Superior temporal gyrus (tissue), 1 donor: Measurements from ENCODE around the gene MOB3A.

Source experiments
- DNase-seq: peaks from one replicate; pipeline ENCODE4 v3.0.0-alpha.2; 2016; ENCODE audit errors: extremely low spot score

MOB3A gene

DNA sequence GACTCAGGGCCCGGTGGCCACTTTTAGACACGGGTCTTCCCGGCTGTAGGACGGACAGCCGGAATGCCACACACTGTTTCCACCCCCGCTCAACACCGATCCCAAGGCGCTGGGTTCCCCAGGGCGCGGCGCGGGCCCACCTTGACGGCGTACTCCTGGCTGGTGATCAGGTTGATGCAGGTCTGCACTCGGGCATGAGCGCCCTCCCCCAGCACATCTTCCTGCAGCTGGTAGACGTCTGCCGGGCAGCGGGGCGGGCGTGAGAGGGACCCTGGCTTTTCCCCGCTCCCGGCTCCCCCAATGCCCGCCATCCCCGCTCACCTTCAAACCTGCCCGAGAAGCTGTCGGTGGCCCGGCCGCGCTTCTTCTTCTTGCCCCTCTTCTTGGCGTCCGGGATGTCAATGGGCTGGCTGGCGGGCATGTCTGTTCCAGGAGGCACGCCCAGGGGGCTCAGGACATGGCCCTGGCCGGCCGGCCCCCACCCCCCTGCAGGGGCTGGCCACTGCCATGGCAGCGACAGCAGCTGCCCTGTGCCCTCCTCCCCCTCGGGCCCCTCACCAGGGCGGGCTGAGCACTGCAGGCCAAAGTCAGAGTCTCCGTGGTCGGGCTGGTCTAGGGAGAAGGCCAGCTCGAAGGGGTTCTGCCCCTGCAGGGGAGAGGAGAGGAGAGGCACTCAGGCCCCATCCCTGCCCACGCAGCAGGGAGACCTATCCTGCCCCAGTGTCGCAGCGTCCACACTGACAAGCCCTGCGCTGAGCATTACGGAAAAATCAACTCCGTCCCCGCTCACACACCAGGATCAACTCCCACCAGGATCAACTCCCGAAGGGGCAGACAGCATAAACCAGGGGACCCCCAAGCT is 49.8 kb downstream of the MOB3A start:
- no peak for DNase-seq

DNA sequence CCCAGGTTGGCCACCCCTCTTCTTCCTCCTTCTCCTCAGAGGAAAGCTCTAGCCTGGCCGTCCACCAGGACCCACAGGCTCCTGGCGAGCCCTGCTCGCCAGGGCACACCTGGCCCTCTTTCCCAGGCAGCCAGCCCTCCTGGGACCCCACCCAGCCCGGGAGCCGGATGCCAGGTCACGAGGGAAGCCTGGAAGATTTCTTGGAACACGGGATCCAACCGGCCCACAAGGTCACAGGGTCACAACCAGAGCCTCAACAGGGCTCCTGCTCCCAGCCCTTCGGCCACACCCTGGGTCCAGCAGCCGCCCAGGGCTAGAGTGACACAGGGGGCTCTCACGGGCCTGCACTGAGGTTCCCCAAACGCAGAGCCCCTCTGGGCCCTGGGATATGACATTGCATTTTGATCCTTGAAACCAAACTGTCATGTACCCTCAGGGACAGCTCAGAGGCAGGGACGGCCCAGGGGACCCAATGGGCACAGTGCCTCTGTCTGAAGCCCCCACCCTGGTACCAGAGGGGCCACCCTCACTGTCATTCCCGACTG is 50.6 kb downstream of the MOB3A start:
- no peak for DNase-seq

DNA sequence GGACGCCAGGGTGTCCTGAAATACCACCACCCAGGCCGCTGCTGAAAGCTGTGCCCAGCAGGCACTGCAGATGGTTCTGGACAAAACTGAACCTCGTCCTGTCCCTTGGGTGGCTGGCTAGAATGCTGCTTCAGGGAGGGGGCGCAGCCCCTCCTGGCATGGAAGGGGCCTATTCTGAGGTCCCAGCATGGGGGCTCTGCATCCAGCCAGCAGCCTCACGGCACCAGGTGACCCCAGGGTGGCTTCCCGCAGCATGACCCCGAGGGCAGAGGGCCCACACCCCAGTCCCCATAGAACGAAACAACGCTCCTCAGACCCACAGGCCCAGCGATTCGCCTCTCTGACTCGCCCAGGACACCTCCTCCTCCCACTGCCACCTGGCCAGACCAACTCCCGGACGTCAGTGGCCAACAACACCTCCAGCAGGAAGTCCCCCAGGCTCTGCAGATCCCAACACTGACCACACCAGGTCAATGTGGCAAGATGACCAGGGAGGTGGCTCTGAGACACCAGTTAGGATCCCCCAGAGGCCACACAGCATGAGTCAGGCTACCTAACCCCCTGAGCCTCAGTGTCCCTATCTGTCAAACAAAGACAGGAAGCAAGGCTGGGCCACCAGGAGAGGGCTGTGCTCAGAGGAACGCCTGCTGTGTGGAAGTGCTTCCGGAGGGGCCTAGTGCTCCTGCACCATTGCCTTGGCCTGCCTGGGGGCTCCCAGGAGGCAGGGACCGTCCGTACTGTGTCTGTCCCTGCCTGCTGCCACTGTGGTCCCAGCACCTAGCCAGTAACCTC is 51.2 kb downstream of the MOB3A start:
- DNase-seq, result no peak

DNA sequence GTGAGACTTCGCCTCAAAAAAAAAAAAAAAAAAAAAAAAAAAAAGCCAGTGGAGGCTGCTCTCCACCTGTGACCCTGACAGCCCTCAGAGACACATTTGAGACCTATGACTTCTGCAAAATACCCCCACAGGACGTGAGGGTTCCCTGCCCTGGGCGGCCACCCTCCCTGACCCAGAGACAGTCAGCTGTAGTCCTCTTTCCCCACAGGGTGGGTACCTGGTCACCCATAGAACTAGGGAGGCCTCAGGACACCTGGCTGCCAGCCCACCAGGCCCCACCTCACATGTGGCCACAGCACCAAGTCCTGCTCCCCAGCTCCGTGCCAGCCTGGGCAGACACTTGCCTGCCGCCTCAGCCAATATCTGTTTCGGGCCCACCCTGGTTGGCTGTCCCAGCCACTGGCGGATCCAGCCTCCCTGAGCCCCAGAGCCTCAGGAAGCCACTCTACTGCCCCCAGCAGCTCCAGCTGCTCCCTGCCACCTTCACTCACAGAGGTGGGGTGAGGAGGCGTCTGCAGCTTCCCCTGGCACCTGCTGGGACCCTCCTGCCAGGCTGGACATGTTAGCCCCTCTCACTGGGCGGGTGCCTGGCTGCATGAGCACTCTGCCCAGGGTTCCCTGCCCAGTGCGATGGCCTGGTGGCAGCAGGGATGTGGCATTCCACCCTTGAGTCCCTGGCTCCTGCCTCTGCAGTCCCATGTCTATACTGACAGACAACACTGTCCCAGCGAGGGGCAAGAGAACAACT is 52.0 kb downstream of the MOB3A start:
- no peak for DNase-seq

DNA sequence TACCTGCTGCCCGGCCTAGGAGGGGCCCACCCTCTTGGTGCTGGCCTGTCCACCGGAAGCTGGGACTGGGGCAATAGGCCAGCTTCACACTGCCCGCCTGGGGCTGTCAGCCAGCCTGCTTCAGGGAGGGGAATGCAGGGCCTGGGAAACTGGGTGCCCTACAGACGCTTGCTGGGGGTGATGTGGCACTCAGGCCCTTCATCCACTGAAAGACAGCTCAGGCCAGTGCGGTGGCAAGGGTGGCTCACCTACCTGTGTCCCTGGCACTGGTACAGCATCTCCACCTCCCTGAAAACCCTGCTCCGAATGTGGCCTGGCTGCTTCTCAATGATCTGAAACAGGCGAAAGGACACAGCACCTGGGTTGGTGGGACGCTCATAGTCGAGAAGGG is 52.9 kb downstream of the MOB3A start:
- DNase-seq, result no peak

DNA sequence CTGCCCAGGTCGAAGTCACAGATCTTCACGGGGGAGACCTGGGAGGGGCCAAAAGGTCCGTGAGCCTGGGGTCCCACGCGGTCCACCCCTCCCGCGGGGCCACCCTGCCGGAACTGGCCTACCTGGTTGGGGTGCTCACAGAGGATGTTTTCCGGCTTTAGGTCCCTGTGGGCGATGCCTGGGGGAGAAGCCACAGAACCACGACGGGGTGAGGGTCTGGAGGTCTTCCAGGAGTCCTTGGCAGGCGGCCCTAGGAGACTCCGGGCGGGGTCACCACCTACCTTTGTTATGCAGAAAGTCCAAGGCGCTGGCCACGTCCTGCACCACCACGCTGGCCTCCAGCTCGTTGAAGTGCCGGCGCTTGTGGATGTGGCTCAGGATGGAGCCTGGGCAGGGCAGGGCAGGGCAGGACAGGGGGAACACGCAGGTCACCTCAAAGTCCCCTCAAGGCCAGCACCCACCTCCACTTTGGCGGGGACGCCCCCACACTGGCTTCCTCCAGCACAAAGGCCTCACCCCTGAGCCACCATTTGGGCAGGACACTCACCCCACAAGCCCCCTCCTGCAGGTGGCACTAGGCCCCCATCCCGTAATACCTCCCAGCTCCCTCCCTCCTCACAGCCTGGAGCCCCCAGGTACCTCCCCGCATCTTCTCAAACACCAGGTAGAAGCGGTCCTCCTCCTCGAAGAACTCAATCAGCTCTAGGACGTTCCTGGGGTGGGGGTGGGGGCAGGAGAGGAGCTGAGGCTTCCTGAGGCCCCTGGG is 53.5 kb downstream of the MOB3A start:
- DNase-seq, result no peak

DNA sequence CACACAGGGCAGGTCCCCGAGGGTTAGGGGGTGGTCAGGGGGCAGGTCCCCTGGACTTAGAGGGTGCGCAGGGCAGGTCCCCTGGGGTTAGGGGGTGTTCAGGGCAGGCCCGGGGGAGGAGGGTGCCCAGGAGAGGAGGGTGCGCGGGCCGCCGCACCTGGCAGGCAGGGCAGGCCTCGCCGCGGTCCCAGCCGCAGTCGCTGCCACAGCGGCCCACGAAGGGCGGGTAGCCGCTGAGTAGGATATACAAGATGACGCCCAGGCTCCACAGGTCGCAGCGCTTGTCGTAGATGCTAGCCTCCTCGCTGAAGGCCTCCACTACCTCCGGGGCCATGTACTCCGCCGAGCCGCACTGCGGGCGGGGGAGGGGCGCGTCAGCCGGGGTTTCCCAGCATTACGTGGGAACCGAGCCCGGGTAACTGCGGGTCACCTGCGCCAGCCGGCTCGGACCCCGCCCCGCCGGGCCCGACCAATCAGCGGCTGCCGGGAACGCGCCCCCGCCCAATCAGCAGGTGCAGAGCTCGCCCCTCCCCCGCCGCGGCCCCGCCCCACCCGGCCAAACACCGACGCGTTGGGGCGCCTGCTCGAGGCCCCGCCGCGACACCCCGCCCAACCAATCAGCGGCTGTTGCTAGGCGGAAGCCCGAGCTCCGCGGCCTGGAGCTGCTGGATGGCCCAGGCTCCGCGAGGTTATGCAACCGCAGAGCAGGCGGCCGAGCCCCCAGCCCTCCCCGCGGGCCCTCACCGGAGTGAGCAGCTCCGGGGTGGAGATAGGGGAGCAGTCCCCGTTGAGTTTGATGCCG is 54.2 kb downstream of the MOB3A start:
- peak; percentile 90 for DNase-seq

DNA sequence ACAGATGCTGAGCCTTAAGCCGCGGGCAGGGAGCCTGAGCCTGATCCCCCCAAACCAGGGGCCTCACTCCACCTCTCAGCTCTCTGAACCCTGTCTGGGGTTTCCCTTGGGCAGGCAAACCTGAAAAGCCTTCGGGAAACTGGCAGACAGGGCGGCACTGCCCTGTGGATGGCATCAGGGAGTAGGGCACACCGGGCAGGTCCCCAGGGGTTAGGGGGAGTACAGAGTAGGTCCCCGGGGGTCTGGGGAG is 54.8 kb downstream of the MOB3A start:
- DNase-seq, result no peak

DNA sequence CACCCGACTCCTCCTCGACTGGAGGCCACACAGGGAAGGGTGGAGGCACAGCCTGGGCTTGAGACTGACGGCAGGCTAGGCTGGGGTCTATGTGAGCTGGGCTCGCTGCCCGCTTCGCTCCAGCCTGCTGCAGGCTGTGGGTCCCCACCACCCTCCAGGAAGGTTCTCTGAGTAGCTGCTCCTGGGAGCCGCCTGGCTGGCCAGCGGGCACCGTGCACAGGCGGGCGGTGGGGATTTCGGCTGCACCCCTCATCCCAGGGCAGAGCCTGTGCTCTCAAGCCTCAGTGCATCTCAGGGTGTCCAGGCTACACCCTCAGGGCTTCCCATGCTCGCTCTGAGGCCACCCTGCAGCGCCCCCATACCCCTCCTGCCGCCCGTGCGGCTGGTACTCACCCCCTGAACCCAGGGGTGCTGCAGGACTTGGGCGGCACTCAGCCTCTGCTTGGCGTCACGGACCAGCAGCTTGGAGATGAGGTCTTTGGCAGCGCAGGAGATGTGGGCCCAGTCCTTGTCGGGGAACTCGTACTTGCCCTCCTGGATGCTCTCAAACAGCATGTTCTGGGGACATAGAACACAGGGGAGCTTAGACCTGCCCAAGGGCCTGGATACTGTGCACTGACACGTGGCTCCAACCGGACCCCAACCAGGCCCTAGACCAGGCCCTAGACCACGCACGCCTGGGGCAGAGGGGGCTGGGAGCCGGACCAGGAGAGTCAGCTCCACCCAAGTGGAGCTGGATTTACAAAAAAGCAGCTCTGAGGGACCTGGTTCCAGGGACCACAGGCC is 55.3 kb downstream of the MOB3A start:
- no peak for DNase-seq

DNA sequence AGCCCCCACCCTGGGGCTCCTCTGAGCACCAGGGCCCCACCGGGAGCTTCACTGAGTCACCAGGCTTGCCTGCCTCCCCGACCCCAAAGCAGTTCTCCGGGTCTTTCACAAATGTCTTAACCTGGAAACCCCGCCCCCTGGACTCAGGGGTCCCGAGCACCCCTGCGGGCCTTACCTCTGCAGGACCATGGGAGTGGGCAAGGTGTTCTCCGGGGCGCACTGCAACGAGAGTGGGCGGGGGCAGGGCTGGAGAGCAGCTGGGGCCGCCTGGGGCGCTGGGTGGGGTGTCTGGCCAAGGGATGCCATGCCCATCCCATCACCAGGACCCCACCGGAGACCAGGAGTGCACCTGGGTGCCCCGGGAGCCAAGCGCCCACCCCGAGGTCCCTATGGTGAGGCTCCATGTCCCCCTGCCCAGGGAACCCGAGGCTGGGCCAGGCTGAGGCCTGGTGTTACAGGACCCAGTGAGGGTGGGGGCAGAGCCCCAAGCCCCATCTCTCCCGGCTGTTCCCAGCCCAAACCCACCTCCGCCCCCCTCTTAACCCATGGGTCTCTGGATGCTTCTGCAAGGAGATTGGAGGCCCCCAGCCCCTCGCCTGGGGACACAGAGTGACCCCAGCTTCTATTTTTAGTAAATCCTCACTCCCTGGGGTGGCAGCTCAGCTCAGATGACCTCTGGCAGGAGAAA is 56.0 kb downstream of the MOB3A start:
- DNase-seq, result no peak

DNA sequence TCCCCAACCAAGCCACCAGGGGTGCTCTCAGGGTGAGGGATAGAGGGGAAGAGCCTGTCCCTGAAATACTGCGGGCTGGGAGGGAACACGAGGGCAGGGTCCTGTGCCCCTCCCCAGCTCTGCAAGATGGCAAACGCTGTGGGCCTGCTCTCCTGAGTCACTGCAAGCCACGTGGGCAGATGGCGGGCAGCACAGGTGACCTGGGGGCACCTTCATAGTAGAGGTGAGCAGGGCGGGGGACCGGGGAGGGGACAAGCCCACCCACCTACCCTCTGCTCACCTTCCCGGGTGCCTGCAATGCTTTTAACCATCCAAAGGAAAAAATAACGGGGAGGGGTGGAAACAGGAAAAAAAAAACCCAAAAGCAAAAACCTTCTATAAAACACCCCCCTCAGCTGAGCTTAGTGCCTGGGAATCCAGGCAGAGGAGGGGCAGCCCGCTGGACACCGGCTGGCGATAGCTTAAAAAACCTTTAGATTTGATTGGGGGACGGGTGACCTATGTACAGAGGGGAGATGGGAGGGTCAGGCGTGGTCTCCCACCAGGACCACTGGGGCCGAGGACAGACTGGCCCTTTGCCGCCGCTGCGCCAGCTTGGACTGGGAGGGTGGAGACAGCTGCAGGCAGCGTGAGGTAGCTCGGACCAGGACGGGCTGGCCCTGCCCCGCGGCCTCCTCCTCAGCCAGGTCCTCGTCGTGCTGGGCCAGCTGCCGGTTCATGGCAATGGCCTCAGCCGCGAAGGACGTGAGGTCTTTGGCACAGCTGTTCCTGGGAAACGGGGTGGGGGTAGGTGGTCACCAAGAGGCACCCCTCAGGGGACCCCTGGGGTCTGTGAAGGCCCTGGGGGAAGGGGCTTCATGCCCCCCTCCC is 56.8 kb downstream of the MOB3A start:
- no peak for DNase-seq

DNA sequence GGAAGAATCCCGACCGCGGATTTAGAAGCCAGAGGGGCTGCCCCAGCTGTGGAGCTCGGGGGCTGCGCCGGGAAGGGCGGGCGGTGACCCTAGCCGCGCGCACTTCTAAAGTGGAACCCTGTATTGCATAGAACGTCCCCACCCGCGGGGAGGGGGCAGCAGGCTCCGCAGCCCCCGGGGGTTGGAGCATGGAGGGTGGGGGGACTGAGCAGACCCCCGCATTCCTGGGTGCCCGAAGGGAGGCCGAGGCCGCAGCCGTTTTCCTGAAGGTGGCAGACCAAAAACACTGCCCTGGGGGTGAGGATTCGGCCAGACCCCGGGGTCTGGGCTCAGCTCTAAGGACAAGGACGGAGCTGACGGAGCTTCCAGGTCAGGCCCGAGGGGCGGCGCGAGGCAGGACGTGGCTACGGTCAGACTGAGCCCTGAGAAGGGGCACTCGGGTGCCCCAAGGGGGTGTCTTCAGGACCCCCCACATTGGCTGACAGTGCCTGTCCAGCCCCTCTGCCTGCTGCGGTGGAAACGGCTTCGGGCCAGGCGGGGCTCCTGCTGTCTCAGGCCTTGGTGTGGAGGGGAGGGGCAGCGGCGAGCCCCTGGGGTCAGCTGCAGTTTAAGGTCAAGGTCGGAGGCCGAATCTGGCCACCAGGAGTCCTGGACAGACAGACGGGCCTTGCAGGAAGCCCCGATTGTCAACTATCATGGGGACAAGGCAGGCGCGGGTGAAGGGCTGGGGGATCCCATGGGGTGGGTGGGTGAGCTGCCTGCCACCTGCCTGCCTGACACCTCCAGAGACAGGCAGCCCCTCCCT is 57.6 kb downstream of the MOB3A start:
- no peak for DNase-seq

DNA sequence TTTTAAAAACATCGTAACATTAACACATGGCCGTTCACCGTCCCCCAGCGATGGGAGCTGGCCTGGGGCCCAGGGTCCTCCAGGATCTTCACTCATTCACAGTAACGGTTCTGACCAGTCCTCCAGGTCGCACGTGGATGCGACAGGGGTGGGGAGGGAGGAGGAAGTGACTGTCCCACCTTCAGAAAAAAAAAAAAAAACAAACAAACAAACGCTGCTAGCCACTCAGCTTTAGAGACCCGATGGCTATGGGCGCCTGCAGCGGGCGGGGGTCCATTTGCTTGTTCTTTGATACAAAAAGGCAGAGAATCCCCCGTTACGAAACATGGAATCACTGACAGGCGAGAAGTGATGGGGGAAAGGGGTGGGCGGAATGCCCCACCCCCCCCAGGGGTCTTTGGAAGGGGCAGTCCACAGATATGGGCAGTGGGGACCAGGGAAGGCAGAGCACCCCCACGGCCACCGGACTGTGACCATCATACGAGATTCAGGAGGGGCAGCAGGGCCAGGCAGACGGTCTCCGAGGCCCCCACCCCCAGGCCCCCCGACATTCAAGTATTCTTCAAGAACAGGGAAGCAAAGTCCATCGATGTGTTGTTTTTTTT is 58.4 kb downstream of the MOB3A start:
- DNase-seq, result no peak

DNA sequence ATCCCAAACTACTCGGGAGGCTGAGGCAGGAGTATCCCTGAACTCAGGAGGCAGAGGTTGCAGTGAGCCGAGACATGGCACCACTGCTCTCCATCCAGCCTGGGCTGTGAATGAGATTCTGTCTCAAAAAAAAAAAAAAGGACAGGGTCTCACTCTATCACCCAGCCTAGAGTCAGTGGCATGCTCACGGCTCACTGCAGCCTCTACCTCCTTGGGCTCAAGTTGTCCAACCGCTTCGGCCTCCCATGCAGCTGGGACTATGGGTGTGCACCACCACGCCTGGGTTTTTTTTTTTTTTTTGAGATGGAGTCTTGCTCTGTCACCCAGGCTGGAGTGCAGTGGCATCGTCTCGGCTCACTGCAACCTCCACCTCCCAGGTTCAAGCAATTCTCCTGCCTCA is 59.7 kb downstream of the MOB3A start:
- no peak for DNase-seq

DNA sequence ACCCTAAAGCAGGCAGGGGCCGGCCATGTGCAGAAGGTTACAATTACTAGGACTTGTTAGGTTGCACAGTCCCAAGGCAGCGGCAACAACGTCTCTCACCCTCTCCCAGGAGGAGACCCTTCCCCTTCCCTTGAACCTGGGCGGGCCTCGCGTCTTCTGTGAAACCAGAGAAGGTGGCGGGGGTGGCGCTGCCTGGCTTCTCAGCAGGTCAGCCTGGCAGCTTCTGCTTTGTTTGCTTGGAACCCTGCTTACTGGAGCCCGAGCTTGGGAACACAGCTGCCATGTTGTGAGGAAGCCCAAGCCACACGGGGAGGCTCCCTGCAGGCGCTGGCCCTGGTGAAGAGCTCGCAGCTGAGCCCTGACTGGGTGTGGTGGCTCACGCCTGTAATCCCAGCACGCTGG is 60.5 kb downstream of the MOB3A start:
- DNase-seq, result no peak

DNA sequence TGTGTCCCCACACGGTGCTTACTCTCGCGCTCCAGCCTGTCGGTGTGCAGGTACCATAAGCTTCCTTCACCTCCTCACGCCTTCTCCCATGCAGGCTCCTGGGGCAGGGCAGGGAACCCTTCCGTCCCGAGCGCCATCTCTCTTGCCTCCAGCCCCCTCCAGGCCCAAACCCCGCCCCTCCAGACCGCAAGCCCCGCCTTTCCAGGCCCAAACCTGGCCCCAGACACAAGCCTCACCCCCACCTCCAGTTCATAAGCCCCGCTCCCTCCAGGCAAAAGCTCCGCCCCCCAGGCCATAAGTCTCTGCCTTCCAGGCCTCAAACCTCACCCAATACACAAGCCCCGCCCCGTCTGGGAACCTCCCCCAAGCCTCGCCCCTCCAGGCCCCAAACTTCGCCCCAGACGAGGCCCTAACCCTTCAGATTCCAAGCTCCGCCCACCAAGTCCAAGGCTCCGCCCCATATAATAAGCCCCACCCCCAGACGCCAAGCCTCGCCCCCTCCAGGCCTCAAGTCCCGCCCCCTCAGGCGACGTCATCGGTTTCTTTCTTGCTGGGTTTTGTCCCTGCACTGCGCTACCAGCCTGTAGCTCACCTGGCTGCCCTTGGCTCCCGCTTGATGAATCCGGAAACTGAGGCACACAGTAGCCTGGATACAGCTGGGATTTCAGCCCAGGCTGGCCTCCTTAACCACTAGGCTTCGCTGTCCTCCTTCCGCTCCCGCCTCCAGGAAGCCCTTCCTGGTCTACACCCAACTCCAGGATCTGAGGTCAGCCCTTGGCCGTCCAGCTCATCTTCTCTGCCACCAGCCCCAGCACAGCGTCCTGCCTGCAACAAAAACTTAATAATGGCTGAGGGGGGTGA is 61.2 kb downstream of the MOB3A start:
- no peak for DNase-seq
